ENCODE data around the gene PACSIN2.
"Not testable (repeated sequence)": the region's sequence is repeated elsewhere in the genome, so short reads cannot be mapped to it uniquely, and the experiment has no call there.

Gene PACSIN2

GRCh38 chr22:43017525-43018460 lies 2.8 kb upstream of the PACSIN2 start:
- no peak overlapping the region for H3K4me2 ChIP-seq (ENCODE audit: low read length)
- no peak overlapping the region for H2AFZ ChIP-seq
- H3K9ac ChIP-seq = no peak overlapping the region
- H3K27me3 ChIP-seq (ENCODE audit: control insufficient read depth, insufficient read depth, low read length) = no peaks in the 10 kb centered on the region
- no peak overlapping the region for H3K27ac ChIP-seq
- H3K4me3 ChIP-seq (ENCODE audit: low read depth, low read length) = no peak overlapping the region
- no peak for TF ChIP-seq CTCF (IDR thresholded peaks at IDR 0.05)
- no peaks in the 10 kb centered on the region for H3K9me3 ChIP-seq (ENCODE audit: control insufficient read depth, low read length)
- H3K36me3 ChIP-seq (ENCODE audit: control insufficient read depth, insufficient read depth, low read length) = no peaks in the 10 kb centered on the region
- H3K79me2 ChIP-seq = no peaks in the 10 kb centered on the region
- peaks cover 4% of the 10 kb centered on the region for H3K4me1 ChIP-seq

GRCh38 chr22:43016150-43016549 lies 1.2 kb upstream of the PACSIN2 start:
- not testable (repeated sequence) for H3K79me2 ChIP-seq; H3K27ac ChIP-seq; H3K36me3 ChIP-seq (ENCODE audit: control insufficient read depth, insufficient read depth, low read length); H3K9ac ChIP-seq; H2AFZ ChIP-seq; H3K4me3 ChIP-seq (ENCODE audit: low read depth, low read length); H3K4me2 ChIP-seq (ENCODE audit: low read length); H3K9me3 ChIP-seq (ENCODE audit: control insufficient read depth, low read length); H3K27me3 ChIP-seq (ENCODE audit: control insufficient read depth, insufficient read depth, low read length); H3K4me1 ChIP-seq

GRCh38 chr22:43015677-43016042 lies 711 bp upstream of the PACSIN2 start:
- Histone ChIP-seq H3K4me1 (peaks cover 10% of the 10 kb centered on the region), H3K9me3 (ENCODE audit: control insufficient read depth, low read length) (no peaks in the 10 kb centered on the region), H2AFZ (peak overlapping the region; percentile 86), H3K9ac (no peak overlapping the region), H3K4me3 (ENCODE audit: low read depth, low read length) (peak overlapping the region; percentile 76), H3K27ac (no peak overlapping the region), H3K36me3 (ENCODE audit: control insufficient read depth, insufficient read depth, low read length) (no peaks in the 10 kb centered on the region), H3K27me3 (ENCODE audit: control insufficient read depth, insufficient read depth, low read length) (no peaks in the 10 kb centered on the region), H3K4me2 (ENCODE audit: low read length) (peak overlapping the region; percentile 100), H3K79me2 (peaks cover 2% of the 10 kb centered on the region)
- TF ChIP-seq CTCF (IDR thresholded peaks at IDR 0.05) = no peak

- Histone ChIP-seq H3K4me1 (peaks cover 10% of the 10 kb centered on the region), H3K79me2 (peaks cover 7% of the 10 kb centered on the region), H3K27ac (no peak overlapping the region), H3K36me3 (ENCODE audit: control insufficient read depth, insufficient read depth, low read length) (no peaks in the 10 kb centered on the region), H3K27me3 (ENCODE audit: control insufficient read depth, insufficient read depth, low read length) (no peaks in the 10 kb centered on the region), H3K9ac (no peak overlapping the region), H2AFZ (peak overlapping the region; percentile 53), H3K4me2 (ENCODE audit: low read length) (peak overlapping the region; percentile 70), H3K9me3 (ENCODE audit: control insufficient read depth, low read length) (no peaks in the 10 kb centered on the region), H3K4me3 (ENCODE audit: low read depth, low read length) (peak overlapping the region; percentile 76)
- TF ChIP-seq CTCF (IDR thresholded peaks at IDR 0.05) = no peak
Observed at GRCh38 chr22:43014316-43014868, 557 bp downstream of the PACSIN2 start.

- peaks cover 10% of the 10 kb centered on the region for H3K79me2 ChIP-seq
- no peak overlapping the region for H2AFZ ChIP-seq
- H3K4me1 ChIP-seq = peaks cover 10% of the 10 kb centered on the region
- H3K36me3 ChIP-seq (ENCODE audit: control insufficient read depth, insufficient read depth, low read length) = no peaks in the 10 kb centered on the region
- no peaks in the 10 kb centered on the region for H3K27me3 ChIP-seq (ENCODE audit: control insufficient read depth, insufficient read depth, low read length)
- H3K4me2 ChIP-seq (ENCODE audit: low read length) = peak overlapping the region; percentile 70
- H3K4me3 ChIP-seq (ENCODE audit: low read depth, low read length) = peak overlapping the region; percentile 76
- TF ChIP-seq CTCF (IDR thresholded peaks at IDR 0.05) = no peak
- no peak overlapping the region for H3K9ac ChIP-seq
- H3K27ac ChIP-seq = no peak overlapping the region
- no peaks in the 10 kb centered on the region for H3K9me3 ChIP-seq (ENCODE audit: control insufficient read depth, low read length)
Observed at GRCh38 chr22:43013355-43014315, 1.3 kb downstream of the PACSIN2 start.

All from parathyroid adenoma (tissue), 2 donors.